SK-N-DZ (cell line): ENCODE measurements around the gene KCNN3.
A peak's percentile ranks its signal among the peaks of the same experiment; 100 is the strongest.

Experiments used
- DNase-seq: peaks from one replicate; pipeline ENCODE4 v3.0.0-alpha.2; 2015; ENCODE audit warnings: low spot score

KCNN3 gene

DNA sequence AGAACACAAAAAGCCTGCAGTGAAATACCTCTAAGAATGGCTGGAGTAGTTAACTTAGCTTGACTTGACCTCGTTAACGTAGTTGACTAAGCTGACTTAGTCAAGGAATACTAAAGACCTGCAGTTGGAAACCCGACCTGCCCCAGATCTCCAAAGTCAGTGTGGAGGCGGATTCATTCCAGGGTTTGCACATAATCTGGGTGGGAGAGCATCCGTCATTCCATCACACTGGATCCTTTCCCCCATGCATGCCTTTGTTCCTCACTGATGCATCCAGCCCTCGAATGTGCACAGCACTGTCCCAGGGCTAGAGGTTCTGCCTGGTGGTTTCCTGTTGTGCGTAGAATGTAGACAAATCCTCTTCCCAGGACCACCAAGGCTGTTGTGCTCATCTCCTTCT is 76.4 kb downstream of the KCNN3 start:
- DNase-seq: no peak

DNA sequence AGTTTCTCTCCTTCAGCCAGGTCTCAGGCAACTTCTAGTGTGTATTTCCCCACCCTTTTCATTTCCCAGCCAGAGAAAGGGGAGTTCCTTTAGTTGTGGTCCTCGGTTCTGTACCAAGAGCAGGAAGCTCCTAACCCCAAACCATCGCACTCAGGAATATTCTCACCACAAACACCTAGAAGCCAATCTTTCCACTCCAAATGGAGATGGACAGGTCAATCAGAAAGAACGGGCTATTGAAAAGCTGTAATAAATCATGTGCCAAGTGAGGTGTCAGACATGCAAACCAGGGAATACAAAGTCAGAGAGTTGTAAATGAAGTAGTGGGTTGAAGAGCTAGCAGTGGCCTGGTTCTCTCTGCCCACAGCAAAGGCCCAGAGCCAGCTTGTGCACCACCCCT is 77.2 kb downstream of the KCNN3 start:
- DNase-seq: no peak

DNA sequence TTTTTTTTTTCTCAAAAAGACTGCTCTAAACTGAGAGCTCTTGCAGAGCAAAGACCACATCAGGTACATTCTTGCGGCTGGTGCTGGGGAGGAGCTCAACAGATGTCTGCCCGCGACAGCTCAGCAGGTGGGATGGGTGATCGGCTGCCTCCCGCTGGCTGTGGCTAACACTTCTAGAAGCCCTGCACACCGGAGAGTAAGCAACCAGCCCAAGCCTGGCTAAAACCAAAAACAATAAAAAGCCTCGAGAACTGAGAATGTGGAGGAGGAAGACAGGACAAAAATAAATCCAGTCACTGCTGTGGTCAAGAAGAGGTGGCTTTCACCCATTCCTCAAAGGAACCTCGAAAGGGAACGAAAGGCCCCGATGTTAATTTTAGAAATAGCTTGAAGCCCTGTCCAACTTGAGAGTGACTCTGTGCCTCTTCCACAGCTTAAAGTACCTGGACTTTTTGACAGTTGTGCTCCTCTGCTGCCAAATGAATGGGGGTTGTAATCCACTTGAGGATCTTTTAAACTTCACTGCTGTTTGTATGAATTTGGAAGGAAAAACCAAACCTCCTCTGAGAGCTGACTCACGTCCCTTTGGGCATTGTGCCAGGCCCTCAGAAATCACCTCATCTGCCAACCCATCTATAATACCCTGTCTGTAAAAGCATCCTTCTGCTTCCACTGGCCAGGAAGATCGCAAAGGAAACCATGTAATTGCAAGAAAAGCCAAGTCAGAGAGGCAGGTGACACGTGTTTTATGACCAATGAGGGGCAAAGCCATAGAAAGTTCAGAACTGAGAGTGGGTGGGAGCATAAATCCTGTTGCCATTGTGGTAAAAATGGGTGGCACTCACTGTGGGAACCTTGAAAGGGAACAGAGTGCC is 78.6 kb downstream of the KCNN3 start:
- no peak for DNase-seq

DNA sequence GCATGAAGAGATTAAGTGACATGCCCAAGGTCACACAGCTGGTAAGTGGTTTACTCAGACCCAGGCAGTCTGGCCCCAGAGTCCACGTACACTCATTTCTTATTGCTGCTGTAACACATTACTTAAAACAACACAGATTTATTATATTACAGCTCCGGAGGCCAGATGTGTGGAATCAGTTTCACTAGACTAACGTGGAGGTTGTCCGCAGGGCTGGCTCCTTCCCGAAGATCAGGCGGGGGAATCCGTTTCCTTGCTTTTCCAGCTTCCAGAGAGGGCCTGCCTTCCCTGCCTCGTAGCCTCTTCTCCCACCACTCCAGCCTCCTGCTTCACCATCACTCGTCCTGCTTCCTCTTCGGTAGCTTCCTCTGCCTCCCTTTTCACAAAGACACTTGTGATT is 81.2 kb downstream of the KCNN3 start:
- no peak for DNase-seq

DNA sequence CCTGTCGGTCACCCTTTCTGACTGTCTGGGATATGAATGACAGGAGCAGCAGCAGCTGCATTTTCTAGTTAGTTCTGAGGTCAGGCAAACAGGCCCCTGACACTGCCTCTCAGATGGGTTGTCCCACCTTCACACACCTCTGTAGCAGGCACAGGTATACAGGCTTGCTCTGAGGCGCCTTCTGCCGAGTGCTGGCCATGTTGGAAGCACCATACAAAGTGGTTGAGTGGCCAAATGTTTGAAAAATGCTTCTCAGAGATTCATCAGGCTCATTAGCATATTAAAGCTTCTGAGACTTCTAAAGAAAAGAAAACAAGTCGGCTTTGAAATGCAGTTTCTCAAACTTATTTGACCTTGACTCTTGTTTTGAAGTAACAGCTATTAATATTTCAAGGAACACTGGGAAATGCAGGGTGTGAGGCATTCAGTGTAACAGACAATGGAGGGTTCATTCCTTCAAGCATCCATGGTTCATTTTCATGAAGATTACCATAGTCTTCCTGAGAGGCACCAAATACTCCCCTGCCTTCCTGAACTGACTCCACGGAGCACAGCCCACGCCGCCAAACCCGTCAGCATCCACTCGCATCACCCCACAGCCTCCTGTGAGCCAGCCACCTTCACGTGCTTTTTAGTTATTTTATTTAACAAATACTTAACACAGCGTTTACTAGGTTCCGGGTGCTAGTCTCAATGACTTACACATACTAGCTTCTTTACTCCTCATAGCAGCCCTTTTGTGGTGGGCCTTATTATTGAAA is 81.8 kb downstream of the KCNN3 start:
- no peak for DNase-seq

DNA sequence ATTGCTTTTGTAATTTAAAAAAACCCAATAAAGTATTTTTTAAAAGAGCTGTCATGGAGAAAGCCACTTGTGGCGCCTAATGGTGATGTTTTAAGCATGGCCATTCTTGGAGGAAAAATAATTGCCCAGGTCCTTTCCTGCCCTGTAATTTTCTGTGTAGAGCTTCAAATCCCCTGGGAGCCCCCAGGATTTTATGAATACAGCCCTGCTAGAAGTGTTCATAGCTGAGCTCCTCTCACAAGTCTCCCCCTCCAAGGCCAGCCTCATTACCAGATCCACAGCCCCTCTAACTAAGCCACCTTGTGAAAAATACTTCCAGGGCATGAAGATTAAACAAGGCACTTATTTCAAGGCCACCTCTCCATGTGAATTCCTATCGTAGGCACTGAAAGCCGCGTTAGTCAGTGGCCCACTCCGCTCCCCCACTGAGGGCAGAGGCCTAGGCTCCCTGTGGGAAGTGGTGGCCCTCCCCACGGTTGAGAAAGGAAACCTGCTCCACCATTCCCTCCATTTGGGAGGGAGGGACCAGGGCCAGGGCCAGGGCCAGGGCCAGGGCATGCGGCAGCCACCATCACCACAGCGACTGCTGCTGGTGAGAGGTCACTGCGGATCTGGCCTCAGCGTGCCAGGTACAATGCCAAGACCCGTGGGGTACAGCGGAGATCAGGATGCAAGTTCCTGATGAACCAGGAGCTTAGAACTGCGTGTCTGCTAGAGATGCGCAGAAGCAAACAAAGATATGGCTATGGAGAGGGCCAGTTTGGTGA is 83.1 kb downstream of the KCNN3 start:
- DNase-seq: no peak

DNA sequence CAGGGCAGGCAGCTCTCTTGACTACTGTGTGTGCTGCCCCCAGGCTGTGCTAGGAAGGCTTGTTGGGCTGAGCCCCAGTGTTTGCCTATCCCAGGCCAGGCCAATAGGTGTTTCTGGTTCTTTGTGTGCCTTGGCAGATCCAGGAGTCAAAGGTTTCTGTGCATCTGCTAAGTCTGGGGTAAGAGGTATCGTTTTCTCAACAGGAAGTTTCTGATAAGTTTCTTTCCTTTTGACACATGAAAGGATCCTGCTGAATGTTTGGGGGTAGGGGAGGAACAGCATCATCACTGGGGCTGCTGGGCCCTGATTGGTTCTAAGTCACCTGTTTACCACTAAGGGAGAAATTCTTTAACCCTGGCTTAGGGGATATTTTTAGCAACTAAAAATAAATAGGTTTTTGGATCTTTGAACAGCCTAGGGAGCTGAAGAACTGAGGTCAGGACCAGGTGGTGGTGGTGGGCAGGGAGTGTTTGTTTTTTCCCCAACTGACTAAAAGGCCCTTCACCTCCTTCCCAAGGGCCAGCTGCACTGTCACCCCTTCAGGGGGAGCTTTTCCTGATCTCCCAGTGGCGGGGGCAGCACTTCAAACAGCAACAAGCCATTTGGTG is 85.1 kb downstream of the KCNN3 start:
- DNase-seq: no peak

DNA sequence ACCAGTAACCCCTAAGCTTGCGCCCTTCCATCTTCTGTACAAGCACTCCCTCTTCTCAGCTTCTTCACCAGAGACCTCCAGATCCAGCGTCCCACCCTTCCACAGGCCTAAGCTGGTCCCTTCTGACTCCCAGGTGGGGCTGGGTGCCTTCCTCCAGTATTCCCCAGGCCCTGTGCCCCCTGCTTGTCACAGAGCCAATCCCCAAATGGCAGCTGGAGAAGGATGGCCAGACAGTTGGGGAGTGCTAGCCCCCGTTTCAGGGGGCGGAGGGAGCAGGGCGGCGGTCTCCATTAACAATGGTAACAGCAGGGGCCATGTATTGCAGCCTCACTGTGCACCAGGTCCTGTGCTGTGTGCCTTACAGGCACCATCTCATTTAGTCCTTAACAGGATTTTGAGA is 85.7 kb downstream of the KCNN3 start:
- DNase-seq: no peak

DNA sequence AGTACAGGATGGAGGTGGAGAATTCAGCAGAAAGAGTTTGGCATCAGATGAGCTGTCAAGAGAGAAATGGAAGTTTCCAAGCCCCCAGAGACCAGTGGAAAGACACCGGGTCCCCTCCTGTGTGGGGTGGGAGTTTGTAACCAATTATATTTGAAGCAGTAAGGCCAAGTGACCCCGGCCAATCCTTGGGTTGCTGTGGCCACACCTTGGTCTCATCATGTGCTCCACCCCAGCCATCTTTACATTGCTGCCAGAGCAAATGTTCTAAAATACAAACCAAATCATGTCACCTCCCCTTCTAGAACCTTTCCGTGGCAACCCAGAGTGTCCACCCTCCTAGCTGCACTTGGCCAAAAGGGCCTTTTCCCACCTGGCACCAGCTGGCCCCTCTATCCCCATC is 86.1 kb downstream of the KCNN3 start:
- DNase-seq: no peak

DNA sequence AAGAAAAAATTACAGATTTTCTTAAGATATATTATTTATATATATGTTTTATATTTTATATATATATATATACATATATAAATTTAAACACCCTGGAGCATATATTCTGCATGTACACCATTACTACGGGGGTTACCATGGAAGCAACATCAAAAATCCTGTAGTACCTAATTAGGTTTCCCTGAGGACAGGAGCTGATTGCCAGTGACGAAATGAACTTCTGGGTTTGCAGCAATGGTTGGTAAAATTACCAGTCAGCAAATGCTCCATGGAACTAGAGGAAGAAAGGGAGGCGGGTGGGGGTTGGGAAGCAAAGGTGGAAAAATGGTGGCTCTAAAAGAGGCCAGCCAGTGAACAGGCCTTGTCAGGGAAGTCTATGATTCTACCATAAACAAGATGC is 89.5 kb downstream of the KCNN3 start:
- no peak for DNase-seq

DNA sequence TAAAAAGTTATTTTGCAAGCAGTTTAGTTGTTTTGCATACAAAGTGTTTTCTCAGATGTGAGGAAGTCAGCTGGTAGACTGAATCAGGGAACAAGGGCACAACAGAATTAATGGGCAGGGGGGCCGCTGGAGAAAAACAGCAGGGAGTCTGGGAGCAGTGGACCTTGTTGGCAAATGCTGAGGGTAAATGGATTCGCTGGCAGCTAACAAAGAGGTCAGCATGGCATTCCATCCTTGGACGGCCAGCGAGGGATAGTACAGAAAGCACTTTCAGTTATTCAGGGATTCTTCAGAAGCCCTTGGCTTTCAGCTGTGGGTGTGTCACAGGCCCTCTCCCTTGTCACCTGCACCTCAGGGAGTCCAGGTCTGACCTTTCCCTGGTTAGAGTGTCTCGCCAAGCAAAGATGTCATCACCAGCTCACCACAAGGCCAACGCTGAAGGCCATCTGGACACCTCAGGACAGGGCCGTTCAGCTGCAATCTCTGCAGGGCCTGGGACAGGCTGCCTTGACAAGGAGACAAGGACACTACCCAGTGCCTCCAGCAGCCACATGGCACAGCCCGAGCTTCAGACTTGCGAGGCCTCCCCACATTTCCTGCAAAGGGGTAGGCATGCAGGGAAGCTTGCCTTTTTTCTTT is 90.4 kb downstream of the KCNN3 start:
- DNase-seq: no peak

DNA sequence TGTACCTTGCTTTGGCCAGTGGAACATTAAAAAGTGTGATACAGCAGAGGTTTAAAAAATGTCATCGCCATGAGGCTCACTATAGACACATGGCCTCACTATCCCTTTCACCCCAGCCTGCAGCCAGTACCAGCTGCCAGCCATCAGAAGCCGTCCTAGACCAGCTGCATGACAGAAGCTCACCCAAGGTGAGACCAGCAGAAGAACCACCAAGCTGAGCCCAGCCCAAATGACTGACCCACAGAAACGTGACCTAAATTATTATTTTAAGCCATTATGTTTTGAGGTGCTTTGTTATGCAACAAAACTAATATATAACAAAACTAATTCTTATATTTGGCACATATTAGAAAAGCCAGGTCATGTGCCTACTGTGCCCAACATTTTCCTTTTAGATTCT is 91.1 kb downstream of the KCNN3 start:
- no peak for DNase-seq

DNA sequence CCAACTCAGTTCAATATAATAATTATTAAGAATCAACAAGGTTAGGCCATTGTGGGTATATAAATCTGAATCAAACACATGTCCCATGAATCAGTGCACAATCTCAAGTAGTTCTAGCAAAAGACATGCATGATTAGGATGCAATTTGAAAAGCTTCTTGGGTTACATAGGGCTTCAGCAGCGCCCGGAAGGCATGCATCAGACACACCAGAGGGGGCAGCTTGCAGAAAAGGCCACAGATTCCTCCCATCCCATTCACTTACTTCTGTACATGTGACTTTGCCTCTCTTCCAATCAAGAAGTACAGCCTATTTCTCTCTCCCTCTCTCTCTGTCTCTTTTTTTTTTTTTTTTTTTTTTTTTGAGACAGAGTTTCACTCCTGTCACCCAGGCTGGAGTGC is 91.8 kb downstream of the KCNN3 start:
- DNase-seq: no peak

DNA sequence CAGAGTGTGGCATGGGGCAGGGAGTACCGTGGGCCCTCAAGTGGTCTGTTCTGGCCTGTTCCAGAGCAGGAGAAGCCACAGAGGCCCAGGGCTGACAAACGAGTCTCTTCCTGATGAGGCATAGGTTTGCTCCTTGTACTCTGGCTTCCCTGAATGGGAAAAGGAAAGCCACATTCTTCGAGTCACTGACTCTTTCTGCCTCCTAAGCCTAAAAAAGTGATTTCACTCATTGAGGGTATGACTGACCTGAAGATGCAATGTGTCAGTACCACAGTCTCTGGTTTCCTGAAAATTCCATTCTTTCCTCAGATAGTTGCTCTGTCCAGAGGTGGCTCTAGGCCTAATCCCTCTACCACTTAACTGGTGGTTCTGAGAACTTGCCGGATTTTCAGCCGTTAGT is 92.3 kb downstream of the KCNN3 start:
- no peak for DNase-seq

DNA sequence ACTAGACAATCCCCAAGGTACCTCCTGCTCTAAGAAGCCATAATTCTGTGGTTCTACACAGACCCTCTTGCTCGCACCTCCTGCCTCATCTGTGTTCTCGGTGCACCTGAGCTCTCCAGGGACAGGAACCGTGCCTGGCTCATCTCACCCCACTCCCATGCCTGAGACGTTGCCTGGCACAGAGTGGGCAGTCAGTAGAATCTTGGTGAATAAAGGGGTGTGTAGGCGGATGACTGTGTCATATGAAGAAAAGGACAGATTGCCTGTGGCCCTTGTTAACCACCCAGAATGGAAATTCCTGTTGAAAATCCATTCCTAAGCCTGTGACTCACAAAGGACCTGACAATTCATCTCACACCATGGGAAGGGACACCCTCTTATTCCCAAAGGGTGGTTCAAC is 92.9 kb downstream of the KCNN3 start:
- no peak for DNase-seq

DNA sequence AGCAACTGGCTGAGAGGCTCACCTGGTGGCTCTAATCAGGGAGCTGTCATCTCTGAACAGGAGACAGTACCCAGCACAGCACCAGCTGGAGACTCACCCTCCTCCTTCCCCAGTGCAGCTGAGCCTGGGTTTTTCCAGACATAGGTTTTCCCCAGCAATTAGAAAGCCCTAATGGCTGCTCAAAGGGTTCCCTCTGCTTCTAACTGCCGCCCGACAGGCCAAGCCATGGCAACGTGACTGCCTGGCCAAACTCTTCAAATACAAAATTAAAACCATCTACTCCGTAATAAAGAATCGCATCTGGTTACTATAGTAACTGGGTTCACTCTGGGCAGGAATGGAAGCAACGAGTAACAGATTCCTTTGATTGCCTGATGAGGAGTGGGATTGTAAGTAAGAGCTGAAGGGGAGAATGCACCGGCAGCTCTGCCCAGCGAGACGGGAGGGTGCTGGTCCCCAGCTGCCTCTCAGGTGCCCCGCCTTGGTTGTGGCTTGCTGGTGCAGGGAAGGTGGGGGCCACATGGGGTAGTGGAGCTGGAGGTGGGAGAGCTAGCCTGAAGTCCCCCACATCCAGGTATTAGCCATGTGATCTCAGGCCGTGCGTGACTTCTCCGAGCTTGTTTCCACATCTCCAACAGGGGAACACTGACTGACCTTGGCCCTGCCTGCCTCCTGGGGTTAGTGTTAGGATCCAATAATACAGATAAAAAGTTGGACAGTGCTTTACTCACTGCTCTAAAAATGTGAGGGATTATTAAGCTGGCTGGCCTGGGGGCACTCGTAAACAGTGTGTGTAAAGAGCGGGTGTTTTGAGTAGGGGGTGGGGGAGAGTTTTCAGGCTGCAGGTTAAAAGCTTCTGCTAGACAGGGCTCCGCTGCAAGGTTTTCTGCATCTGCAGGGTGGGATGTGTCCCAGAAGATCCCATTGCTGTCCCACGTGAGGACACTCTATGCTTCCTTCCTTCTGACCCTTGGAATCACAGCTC is 94.2 kb downstream of the KCNN3 start:
- peak; percentile 75 for DNase-seq

DNA sequence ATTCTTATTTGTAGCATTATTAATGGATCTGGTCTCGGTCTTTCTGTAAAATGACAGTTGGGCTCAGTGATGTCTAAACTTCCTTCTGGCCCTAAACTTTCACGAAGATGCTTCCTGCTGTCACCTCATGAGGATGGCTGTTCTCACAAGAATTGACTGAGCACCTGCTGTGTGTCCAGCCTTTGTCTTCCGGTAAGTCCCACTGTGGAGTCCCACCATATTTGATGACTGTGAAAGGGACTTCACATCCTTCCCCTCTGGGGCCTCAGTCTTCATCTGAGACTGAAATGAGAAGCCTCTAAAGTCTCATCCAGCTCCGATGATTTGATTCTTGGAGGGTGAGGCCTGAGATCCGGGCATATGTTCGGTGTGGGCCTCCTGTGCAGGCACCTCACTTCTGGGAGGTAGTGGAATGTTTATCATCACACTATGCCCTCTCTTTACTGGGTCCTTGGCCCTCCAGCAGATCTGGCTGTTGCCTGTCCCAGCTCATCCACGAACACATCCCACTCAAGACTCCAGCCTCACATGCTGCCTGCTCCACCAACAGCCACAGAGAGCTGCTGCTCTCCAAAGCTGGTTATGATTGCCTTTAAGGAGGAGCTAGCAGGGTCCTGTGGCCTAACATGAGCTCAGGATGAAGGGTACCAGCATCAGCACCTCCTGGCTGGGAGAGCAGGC is 95.8 kb downstream of the KCNN3 start:
- DNase-seq: no peak

DNA sequence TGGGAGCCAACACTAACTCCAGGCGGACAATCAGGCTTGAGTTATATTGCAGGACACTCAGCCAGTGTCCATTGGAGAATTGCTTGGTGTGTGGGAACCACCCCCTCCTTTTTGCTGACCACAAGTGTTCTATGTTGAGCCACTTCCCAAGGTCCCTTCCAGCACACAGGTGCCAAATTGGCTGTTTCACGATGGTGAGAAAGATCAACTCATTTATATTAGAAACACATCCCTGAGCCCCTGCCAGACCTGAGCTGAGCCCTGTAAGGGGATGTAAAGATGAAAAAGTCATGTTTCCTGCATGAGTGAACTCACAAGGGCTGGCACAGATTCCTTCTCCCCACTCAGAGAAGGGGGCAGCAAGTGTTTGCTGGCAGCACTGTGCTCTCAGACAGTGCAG is 96.5 kb downstream of the KCNN3 start:
- DNase-seq: no peak
